ENCODE measurements around the gene PLXDC2.
"Not testable (repeated sequence)": the region's sequence is repeated elsewhere in the genome, so short reads cannot be mapped to it uniquely, and the experiment has no call there.

Gene PLXDC2

GRCh38 chr10:20117471-20117870 is 301.2 kb downstream of the PLXDC2 start:
- DNase-seq = no peak

- no peak for DNase-seq
Measured at GRCh38 chr10:20118119-20118518, 301.9 kb downstream of the PLXDC2 start.

- no peak for DNase-seq
Measured at GRCh38 chr10:20128811-20129210, 312.6 kb downstream of the PLXDC2 start.

GRCh38 chr10:20132816-20133215 is 316.6 kb downstream of the PLXDC2 start:
- no peak for DNase-seq

GRCh38 chr10:20133669-20134189 is 317.5 kb downstream of the PLXDC2 start:
- DNase-seq = no peak

GRCh38 chr10:20142311-20142710 is 326.1 kb downstream of the PLXDC2 start:
- no peak for DNase-seq

GRCh38 chr10:20144268-20144667 is 328.0 kb downstream of the PLXDC2 start:
- DNase-seq = no peak

GRCh38 chr10:20146004-20146403 is 329.8 kb downstream of the PLXDC2 start:
- no peak for DNase-seq

GRCh38 chr10:20147684-20148083 is 331.5 kb downstream of the PLXDC2 start:
- DNase-seq = peak; percentile 32

- DNase-seq = no peak
Measured at GRCh38 chr10:20156511-20156910, 340.3 kb downstream of the PLXDC2 start.

- no peak for DNase-seq
Measured at GRCh38 chr10:20157314-20157713, 341.1 kb downstream of the PLXDC2 start.

GRCh38 chr10:20158086-20158485 is 341.9 kb downstream of the PLXDC2 start:
- no peak for DNase-seq

- DNase-seq = no peak
Measured at GRCh38 chr10:20162123-20162522, 345.9 kb downstream of the PLXDC2 start.

GRCh38 chr10:20166096-20166675 is 350.0 kb downstream of the PLXDC2 start:
- DNase-seq = peak; percentile 13

- DNase-seq = no peak
Measured at GRCh38 chr10:20170661-20171060, 354.4 kb downstream of the PLXDC2 start.

GRCh38 chr10:20173046-20173445 is 356.8 kb downstream of the PLXDC2 start:
- peak; percentile 5 for DNase-seq

- no peak for DNase-seq
Measured at GRCh38 chr10:20175719-20176118, 359.5 kb downstream of the PLXDC2 start.

- DNase-seq = no peak
Measured at GRCh38 chr10:20180766-20181165, 364.5 kb downstream of the PLXDC2 start.

GRCh38 chr10:20181434-20181833 is 365.2 kb downstream of the PLXDC2 start:
- DNase-seq = no peak

- peak; percentile 28 for DNase-seq
Measured at GRCh38 chr10:20185116-20185515, 368.9 kb downstream of the PLXDC2 start.

- not testable (repeated sequence) for DNase-seq
Measured at GRCh38 chr10:20191392-20191791, 375.2 kb downstream of the PLXDC2 start.

- DNase-seq = no peak
Measured at GRCh38 chr10:20195076-20195475, 378.8 kb downstream of the PLXDC2 start.

- no peak for DNase-seq
Measured at GRCh38 chr10:20200758-20201157, 384.5 kb downstream of the PLXDC2 start.

GRCh38 chr10:20202337-20202736 is 386.1 kb downstream of the PLXDC2 start:
- no peak for DNase-seq

- peak; percentile 1 for DNase-seq
Measured at GRCh38 chr10:20207653-20208052, 391.4 kb downstream of the PLXDC2 start.

Data from fibroblast of skin of abdomen (primary cell).